Neural cell (in vitro differentiated cells): ENCODE results near the gene SLC35E1.

Source experiments
- CTCF ChIP-seq: fragments of 450-650 bp; IDR thresholded peaks from 2 replicates; pipeline ENCODE4 v1.5.1; 2014; ENCODE audit warnings: antibody characterized with exemption, mild to moderate bottlenecking, moderate library complexity; ENCODE audit not compliant: poor library complexity, severe bottlenecking
- EZH2 ChIP-seq: fragments of 200-600, 300-800 bp; shearing (Covaris generic), sonication (generic); IDR thresholded peaks from 2 replicates; pipeline ENCODE4 v1.6.1; 2014; ENCODE audit warnings: antibody characterized with exemption, low read length, borderline replicate concordance, mild to moderate bottlenecking; ENCODE audit not compliant: insufficient read depth, poor library complexity, severe bottlenecking
- MXI1 ChIP-seq: fragments of 450-650 bp; conservative IDR thresholded peaks from 2 replicates; pipeline ENCODE4 v1.6.1; 2014; ENCODE audit warnings: antibody characterized with exemption, mild to moderate bottlenecking; ENCODE audit not compliant: poor library complexity, severe bottlenecking
- RAD21 ChIP-seq: fragments of 450-650 bp; conservative IDR thresholded peaks from 2 replicates; pipeline ENCODE4 v1.6.1; 2014; ENCODE audit warnings: antibody characterized with exemption, mild to moderate bottlenecking, moderate library complexity
- SMC3 ChIP-seq: fragments of 450-650 bp; conservative IDR thresholded peaks from 2 replicates; pipeline ENCODE4 v1.6.1; 2014; ENCODE audit warnings: antibody characterized with exemption, mild to moderate bottlenecking, moderate library complexity; ENCODE audit not compliant: poor library complexity
- TAF1 ChIP-seq: IDR thresholded peaks from 2 replicates; pipeline ENCODE4 v1.6.1; 2012; ENCODE audit warnings: low read depth

GRCh38 chr19:16598848-16599247 is 26.6 kb upstream of the SLC35E1 start:
- TF ChIP-seq CTCF (no peak), RAD21 (no peak), SMC3 (no peak), EZH2 (no peak), MXI1 (no peak), TAF1 (no peak)
